ENCODE results near the gene L3MBTL3.

The L3MBTL3 gene

DNA sequence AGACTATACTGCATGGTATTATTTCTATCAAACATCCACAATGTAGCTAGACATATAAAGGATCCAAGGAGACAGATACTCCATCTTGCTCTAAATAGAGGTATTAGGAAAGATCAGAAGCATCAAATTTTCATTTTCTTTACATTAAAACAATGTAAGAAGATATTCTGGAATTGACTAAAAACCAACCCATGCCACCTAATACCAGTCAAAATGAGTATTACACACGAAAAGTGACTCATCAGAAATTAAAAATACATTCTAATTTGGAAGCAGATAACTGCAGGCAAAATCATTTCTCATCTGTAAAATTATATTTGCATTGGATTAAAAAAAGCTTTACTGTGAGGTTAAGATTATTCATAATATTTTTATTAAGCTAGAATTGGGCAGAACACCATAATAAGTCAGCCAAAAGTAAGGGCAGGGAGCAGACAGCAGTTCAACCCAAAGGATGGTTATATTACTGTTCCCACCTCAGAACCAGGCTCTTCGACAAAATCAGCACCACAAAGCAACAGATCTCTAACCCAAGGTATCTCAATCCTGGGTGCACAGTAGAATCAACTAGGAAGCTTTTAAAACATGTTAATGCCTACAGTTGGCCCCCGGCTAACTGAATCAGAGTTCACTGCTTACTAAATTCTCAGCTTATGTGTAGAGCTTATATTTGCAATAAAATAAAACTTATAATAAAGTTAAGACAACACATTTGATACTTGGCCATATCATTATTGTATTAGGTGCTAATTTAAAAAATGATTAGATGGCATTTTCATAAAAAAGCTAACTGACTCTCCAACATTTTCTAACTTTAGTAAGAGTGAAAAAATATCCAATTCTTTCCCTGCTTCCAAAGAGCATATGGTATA, 169.2 kb downstream of the L3MBTL3 start:
- no peak for DNase-seq

DNA sequence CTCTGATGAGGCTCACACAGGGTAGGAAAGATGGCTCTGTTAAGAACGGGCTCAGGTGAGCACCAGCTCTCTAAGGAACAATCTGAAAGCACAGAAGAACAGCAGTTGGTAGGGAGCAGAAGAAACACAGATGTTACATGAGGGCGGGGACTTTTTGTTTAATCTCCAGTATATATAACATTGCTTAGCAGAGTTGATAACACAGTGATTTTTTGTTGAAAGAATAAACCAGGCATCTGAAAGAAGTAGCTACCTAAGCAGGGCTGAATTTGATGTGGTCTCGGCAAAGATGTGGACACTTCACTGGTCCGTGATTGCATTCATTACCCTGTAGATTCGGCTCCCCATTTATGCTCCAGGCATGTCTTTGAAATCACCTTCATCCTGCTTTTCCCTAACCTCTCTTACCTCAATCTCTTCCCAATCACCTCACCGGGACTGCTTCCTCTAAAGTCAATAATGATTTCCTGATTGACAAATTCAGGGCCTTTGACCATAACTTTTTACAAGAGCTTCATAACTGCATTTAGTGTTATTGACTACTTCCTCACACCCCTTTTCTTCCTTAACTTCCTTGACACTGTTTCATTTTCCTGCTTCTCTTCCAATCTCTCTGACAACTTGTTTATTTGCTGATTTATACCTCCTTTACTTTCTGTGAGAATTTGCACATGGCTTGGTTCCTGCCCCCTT, 170.0 kb downstream of the L3MBTL3 start:
- no peak for DNase-seq

DNA sequence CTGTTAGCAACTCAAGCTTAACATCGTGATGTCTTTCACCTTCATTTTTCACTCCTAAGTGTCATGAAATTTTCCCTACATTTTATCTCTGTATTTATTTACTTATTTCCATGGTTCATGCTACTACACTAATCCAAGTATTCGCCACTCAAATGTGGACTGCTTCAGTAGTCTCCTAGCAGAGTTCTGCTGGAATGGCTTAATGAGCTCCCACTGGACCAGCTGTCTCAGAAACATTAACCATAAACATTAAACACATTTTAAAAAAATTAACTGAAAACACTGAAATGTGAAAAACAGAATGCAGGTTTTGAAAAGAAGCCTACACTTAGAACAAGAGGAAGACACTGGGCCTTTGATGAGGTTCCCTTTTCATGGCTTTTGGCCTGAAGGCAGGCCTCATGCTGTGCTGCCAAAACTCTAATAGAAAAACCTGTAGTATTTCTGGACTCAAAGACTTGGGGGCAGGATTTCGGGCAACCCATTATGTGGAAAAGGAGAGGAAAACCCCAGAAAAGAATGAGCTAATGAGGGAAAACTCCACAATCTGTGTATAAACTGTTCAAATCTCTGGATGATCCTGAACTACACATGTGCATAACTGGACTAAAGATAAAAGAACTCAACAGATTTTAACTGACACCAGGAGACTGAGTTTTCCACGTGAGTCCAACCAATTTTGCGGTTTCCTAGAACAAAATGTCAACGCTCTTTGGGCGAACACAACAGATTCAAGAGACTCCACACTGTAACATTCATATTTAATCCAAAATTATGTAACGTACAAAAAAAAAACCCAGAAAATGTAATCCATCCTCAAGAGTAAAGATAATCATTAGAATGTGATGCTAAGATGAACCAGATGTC, 171.4 kb downstream of the L3MBTL3 start:
- no peak for DNase-seq
